ENCODE measurements around the gene COPG1.

DNA sequence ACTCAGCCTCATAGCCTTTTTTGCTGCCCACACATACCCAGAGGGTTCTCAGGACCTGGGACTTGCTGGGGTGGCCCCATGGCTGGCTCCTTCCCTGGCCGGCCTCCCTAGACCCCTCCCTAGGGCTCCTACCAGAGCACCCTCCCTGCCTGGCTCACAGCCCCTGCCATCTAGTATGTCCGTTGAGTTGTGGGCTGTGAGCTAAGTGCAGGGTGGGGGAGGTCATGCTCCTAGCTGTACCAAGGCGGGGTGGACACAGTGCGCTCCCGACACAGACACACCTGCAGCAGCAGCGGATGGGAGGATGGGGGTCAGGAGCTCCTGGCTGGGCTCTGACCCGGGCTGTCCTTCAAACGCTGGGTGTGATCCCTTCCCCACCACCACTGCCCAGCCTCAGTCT lies 70.9 kb downstream of the COPG1 start:
- TF ChIP-seq, protein P1, sequence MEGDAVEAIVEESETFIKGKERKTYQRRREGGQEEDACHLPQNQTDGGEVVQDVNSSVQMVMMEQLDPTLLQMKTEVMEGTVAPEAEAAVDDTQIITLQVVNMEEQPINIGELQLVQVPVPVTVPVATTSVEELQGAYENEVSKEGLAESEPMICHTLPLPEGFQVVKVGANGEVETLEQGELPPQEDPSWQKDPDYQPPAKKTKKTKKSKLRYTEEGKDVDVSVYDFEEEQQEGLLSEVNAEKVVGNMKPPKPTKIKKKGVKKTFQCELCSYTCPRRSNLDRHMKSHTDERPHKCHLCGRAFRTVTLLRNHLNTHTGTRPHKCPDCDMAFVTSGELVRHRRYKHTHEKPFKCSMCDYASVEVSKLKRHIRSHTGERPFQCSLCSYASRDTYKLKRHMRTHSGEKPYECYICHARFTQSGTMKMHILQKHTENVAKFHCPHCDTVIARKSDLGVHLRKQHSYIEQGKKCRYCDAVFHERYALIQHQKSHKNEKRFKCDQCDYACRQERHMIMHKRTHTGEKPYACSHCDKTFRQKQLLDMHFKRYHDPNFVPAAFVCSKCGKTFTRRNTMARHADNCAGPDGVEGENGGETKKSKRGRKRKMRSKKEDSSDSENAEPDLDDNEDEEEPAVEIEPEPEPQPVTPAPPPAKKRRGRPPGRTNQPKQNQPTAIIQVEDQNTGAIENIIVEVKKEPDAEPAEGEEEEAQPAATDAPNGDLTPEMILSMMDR (IDR thresholded peaks at IDR 0.05 in 8 of 11, conservative IDR thresholded peaks at IDR 0.05 in 3 of 11): no peak
- no peak for TF ChIP-seq POLR2A (IDR thresholded peaks at IDR 0.05)
